Measurements from ENCODE around the gene NDST1.

DNA sequence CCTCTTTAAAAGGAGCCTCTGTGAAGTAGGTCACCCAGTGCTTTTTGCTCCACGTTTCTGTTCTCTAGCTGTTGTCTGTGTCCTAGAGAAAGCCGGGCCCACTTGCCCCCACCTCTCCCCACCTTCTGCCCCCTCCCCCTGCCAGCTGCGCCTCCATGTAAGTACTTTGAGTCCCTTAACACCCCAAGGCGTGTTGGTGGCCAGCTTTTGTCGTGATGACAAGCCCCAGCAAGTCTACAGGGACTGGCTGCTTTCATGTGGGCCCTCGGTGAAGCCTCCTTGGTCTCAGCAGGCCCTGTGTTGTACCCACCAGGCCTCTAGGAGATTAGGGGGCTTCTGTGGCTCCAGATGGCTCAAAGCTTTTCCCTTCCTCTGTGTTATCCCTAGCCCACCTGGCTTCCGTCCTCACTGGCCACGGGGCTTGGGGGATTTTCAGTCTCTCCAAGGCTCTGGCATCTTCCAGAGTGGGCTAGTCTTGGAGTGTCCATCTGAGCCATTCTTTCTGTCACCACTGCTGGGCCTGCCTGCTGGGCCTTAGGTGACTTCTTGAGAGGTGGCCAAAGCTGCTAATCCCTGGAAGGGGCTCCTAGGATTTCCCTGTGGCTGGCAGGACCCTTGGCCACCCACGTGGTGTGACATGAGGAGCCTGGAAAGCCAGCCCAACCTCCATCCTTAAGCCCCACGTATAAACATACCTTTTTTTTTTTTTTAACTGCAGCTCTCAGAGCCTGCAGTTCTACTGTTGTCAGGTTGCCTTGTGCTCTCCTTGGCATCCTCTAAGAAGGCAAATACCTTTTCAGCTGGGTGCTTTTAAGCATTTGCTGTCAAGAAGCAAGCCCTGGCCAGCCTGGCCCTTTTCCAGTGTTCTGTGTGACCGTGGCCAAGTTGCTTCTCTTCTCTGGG, 1.1 kb upstream of the NDST1 start:
- TF ChIP-seq, protein P1, sequence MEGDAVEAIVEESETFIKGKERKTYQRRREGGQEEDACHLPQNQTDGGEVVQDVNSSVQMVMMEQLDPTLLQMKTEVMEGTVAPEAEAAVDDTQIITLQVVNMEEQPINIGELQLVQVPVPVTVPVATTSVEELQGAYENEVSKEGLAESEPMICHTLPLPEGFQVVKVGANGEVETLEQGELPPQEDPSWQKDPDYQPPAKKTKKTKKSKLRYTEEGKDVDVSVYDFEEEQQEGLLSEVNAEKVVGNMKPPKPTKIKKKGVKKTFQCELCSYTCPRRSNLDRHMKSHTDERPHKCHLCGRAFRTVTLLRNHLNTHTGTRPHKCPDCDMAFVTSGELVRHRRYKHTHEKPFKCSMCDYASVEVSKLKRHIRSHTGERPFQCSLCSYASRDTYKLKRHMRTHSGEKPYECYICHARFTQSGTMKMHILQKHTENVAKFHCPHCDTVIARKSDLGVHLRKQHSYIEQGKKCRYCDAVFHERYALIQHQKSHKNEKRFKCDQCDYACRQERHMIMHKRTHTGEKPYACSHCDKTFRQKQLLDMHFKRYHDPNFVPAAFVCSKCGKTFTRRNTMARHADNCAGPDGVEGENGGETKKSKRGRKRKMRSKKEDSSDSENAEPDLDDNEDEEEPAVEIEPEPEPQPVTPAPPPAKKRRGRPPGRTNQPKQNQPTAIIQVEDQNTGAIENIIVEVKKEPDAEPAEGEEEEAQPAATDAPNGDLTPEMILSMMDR (IDR thresholded peaks at IDR 0.05), result no peak
- TF ChIP-seq, protein P2, sequence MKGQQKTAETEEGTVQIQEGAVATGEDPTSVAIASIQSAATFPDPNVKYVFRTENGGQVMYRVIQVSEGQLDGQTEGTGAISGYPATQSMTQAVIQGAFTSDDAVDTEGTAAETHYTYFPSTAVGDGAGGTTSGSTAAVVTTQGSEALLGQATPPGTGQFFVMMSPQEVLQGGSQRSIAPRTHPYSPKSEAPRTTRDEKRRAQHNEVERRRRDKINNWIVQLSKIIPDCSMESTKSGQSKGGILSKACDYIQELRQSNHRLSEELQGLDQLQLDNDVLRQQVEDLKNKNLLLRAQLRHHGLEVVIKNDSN (CRISPR knock-in tag; IDR thresholded peaks at IDR 0.05), result no peak
- TF ChIP-seq ZNF121 (CRISPR knock-in tag; IDR thresholded peaks at IDR 0.05), result no peak
- TF ChIP-seq, protein P3, sequence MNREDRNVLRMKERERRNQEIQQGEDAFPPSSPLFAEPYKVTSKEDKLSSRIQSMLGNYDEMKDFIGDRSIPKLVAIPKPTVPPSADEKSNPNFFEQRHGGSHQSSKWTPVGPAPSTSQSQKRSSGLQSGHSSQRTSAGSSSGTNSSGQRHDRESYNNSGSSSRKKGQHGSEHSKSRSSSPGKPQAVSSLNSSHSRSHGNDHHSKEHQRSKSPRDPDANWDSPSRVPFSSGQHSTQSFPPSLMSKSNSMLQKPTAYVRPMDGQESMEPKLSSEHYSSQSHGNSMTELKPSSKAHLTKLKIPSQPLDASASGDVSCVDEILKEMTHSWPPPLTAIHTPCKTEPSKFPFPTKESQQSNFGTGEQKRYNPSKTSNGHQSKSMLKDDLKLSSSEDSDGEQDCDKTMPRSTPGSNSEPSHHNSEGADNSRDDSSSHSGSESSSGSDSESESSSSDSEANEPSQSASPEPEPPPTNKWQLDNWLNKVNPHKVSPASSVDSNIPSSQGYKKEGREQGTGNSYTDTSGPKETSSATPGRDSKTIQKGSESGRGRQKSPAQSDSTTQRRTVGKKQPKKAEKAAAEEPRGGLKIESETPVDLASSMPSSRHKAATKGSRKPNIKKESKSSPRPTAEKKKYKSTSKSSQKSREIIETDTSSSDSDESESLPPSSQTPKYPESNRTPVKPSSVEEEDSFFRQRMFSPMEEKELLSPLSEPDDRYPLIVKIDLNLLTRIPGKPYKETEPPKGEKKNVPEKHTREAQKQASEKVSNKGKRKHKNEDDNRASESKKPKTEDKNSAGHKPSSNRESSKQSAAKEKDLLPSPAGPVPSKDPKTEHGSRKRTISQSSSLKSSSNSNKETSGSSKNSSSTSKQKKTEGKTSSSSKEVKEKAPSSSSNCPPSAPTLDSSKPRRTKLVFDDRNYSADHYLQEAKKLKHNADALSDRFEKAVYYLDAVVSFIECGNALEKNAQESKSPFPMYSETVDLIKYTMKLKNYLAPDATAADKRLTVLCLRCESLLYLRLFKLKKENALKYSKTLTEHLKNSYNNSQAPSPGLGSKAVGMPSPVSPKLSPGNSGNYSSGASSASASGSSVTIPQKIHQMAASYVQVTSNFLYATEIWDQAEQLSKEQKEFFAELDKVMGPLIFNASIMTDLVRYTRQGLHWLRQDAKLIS (CRISPR knock-in tag; IDR thresholded peaks at IDR 0.05; ENCODE audit: borderline replicate concordance), result no peak
- TF ChIP-seq FOXK1 (CRISPR knock-in tag; IDR thresholded peaks at IDR 0.05), result no peak
- TF ChIP-seq ELF4 (CRISPR knock-in tag; IDR thresholded peaks at IDR 0.05; ENCODE audit: low read depth), result no peak
- TF ChIP-seq, protein P4, sequence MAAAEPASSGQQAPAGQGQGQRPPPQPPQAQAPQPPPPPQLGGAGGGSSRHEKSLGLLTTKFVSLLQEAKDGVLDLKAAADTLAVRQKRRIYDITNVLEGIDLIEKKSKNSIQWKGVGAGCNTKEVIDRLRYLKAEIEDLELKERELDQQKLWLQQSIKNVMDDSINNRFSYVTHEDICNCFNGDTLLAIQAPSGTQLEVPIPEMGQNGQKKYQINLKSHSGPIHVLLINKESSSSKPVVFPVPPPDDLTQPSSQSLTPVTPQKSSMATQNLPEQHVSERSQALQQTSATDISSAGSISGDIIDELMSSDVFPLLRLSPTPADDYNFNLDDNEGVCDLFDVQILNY (CRISPR knock-in tag; IDR thresholded peaks at IDR 0.05), result no peak
- no peak for TF ChIP-seq ETV6 (CRISPR knock-in tag; IDR thresholded peaks at IDR 0.05)
- no peak for TF ChIP-seq ZNF232 (CRISPR knock-in tag; IDR thresholded peaks at IDR 0.05)
- TF ChIP-seq TEAD4 (CRISPR knock-in tag; IDR thresholded peaks at IDR 0.05), result no peak
